Panc1 (cell line): ENCODE data around the gene TXNDC2. TPM values are rescaled to one million over a fixed set of nuclear protein-coding genes. Genes with fewer than 3 reads are reported as not detected.

Experiments
- ATAC-seq: fragments of 200-7000 bp; cut with Tn5 transposase; 2 replicates; pipeline ENCODE4 v1.9.1; 2020; ENCODE audit warnings: mild to moderate bottlenecking, moderate library complexity
- BruUV-seq: library from RNA; stranded (reverse); fragments of 400-500 nt; replicated peaks from 2 replicates; lab custom pipeline; 2021; lab: Mats Ljungman, UMichigan
- CTCF ChIA-PET: fragments of 300-600 bp; sonication (Branson Sonifier 250); formaldehyde crosslinking; loops from one replicate; lab custom pipeline; 2022; ENCODE audit warnings: antibody characterized with exemption; lab: Charles Lee
- POLR2A ChIA-PET: fragments of 300-600 bp; sonication (Branson Sonifier 250); formaldehyde crosslinking; loops from one replicate; lab custom pipeline; 2022; ENCODE audit warnings: antibody characterized with exemption; lab: Charles Lee
- DNase-seq: peaks from one replicate; pipeline ENCODE4 v3.0.0-alpha.2; 2010; ENCODE audit warnings: low read depth, low spot score
- H3K27ac ChIP-seq: 2 replicates; pipeline ENCODE4 v1.5.1; 2011; ENCODE audit warnings: mild to moderate bottlenecking, low read length, inconsistent platforms
- H3K27me3 ChIP-seq: fragments of 200-500 bp; sonication (Bioruptor generic); 2 replicates; pipeline ENCODE4 v1.6.0; 2014; ENCODE audit warnings: low read length, inconsistent platforms; ENCODE audit not compliant: control insufficient read depth, insufficient read depth
- H3K36me3 ChIP-seq: fragments of 200-500 bp; sonication (Bioruptor generic); 2 replicates; pipeline ENCODE4 v1.5.1; 2014; ENCODE audit warnings: inconsistent platforms, mild to moderate bottlenecking, low read length, moderate library complexity; ENCODE audit not compliant: control insufficient read depth, insufficient read depth
- H3K4me1 ChIP-seq: 2 replicates; pipeline ENCODE4 v1.5.1; 2011; ENCODE audit warnings: inconsistent platforms, mild to moderate bottlenecking, low read length, moderate library complexity; ENCODE audit not compliant: control insufficient read depth, insufficient read depth
- H3K4me3 ChIP-seq, 2 experiments: 2 replicates each; pipeline ENCODE4 v1.5.1; 2011 to 2012; ENCODE audit warnings: low read depth in 2 of 2, low read length in 2 of 2, mild to moderate bottlenecking in 2 of 2, inconsistent platforms in 1 of 2, moderate library complexity in 1 of 2
- H3K9me3 ChIP-seq: fragments of 200-500 bp; sonication (Bioruptor generic); 2 replicates; pipeline ENCODE4 v1.5.1; 2014; ENCODE audit warnings: low read depth, mild to moderate bottlenecking, inconsistent platforms, low read length, moderate library complexity; ENCODE audit not compliant: control insufficient read depth, insufficient read depth
- CTCF ChIP-seq: fragments of 450-650 bp; IDR thresholded peaks from 2 replicates; pipeline ENCODE4 v1.5.1; 2017; ENCODE audit warnings: mild to moderate bottlenecking
- POLR2AphosphoS5 ChIP-seq: IDR thresholded peaks from 2 replicates; pipeline ENCODE4 v1.6.1; 2012; ENCODE audit warnings: mild to moderate bottlenecking, low read depth, low read length, moderate library complexity
- REST ChIP-seq, 2 experiments: IDR thresholded peaks; 2 replicates each; pipeline ENCODE4 v1.6.1; 2011 to 2012; ENCODE audit warnings: low read depth in 2 of 2, control low read depth in 1 of 2, low read length in 1 of 2, mild to moderate bottlenecking in 1 of 2, moderate library complexity in 1 of 2; ENCODE audit not compliant: insufficient read depth in 1 of 2
- SIN3A ChIP-seq: IDR thresholded peaks from 2 replicates; pipeline ENCODE4 v1.6.1; 2012; ENCODE audit warnings: low read depth, mild to moderate bottlenecking, low read length, moderate library complexity, borderline replicate concordance; ENCODE audit not compliant: insufficient read depth
- TCF7L2 ChIP-seq: IDR thresholded peaks from 2 replicates; pipeline ENCODE4 v1.6.1; 2011; ENCODE audit warnings: mild to moderate bottlenecking, low read depth, low read length, inconsistent platforms
- in situ Hi-C: cut with HindIII; loops from 2 replicates; pipeline ENCODE4 v1.10.0; 2016; ENCODE audit warnings: low sequenced_read_pairs, low pct_unique_long_range_greater_than_20kb
- intact Hi-C: fragments of 100-400 bp; cut with micrococcal nuclease; formaldehyde crosslinking; loops from one replicate; pipeline ENCODE4 v1.10.0; 2022; ENCODE audit not compliant: unreplicated experiment
- total RNA-seq: library from RNA; stranded (reverse); gene quantifications from one replicate; pipeline ENCODE4 v1.2.1, GENCODE V29; 2021; ENCODE audit not compliant: unreplicated experiment

Gene TXNDC2
- total RNA-seq, 1 experiment from 2014 or later, result 0.90 TPM

GRCh38 chr18:9931678-9932077 is 45.9 kb downstream of the TXNDC2 start:
- Histone ChIP-seq H3K4me1 (peaks cover 29% of the 10 kb centered on the region), H3K4me3 (no peak overlapping the region), H3K27ac (no peak overlapping the region), H3K27me3 (no peaks in the 10 kb centered on the region), H3K9me3 (no peaks in the 10 kb centered on the region), H3K36me3 (peaks cover 7% of the 10 kb centered on the region; the same call in 1 of the 2 replicates)
- no peak for DNase-seq
- POLR2A ChIA-PET, result no interaction called here
- CTCF ChIA-PET, result no interaction called here
- TF ChIP-seq SIN3A (no peak), POLR2AphosphoS5 (no peak), TCF7L2 (no peak), REST (IDR thresholded peaks at IDR 0.05; ENCODE audit: insufficient read depth in 1 of 2, low read depth in 2 of 2, low read length in 1 of 2) (no peak), CTCF (no peak)
- intact Hi-C loops, result no loop called here
- in situ Hi-C loops, result no loop called here
- no peak for ATAC-seq
- BruUV-seq, result no TSS peak

- no peak overlapping the region for H3K27ac ChIP-seq
- no TSS peak for BruUV-seq
- TF ChIP-seq REST (IDR thresholded peaks at IDR 0.05; ENCODE audit: insufficient read depth in 1 of 2, low read depth in 2 of 2, low read length in 1 of 2), result no peak
- no peak for TF ChIP-seq CTCF
- no peak for TF ChIP-seq POLR2AphosphoS5
- no peak for TF ChIP-seq TCF7L2
- TF ChIP-seq SIN3A, result no peak
- H3K9me3 ChIP-seq, result no peaks in the 10 kb centered on the region
- in situ Hi-C loops (no loop called here), intact Hi-C loops (no loop called here)
- ATAC-seq, result no peak
- POLR2A ChIA-PET, result no interaction called here
- H3K4me1 ChIP-seq, result peaks cover 8% of the 10 kb centered on the region; the same call in 1 of the 2 replicates
- no peaks in the 10 kb centered on the region for H3K27me3 ChIP-seq
- no peak for DNase-seq
- peaks cover 25% of the 10 kb centered on the region for H3K36me3 ChIP-seq
- CTCF ChIA-PET, result no interaction called here
- H3K4me3 ChIP-seq, result no peak overlapping the region
Measured at GRCh38 chr18:9933865-9934264, 48.1 kb downstream of the TXNDC2 start.
